ENCODE measurements around the gene MFNG.

Gene MFNG

GRCh38 chr22:37483050-37483449 lies 3.1 kb downstream of the MFNG start:
- Histone ChIP-seq H3K9me3 (ENCODE audit: control insufficient read depth, low read length) (no peaks in the 10 kb centered on the region), H3K4me1 (ENCODE audit: control insufficient read depth, insufficient read depth, low read length, poor library complexity, severe bottlenecking) (peaks cover 23% of the 10 kb centered on the region), H3K4me3 (ENCODE audit: extremely low read depth, insufficient read depth, low read length, poor library complexity, severe bottlenecking) (no peak overlapping the region), H3K36me3 (ENCODE audit: control insufficient read depth, insufficient read depth, low read length) (no peaks in the 10 kb centered on the region), H3K27ac (ENCODE audit: low read depth, low read length, severe bottlenecking) (no peak overlapping the region)
- 87 to 90% methylated on average over 10 to 13 of the region's 13 CpGs for WGBS, 2 experiments (ENCODE audit: insufficient coverage in 2 of 2)

DNA sequence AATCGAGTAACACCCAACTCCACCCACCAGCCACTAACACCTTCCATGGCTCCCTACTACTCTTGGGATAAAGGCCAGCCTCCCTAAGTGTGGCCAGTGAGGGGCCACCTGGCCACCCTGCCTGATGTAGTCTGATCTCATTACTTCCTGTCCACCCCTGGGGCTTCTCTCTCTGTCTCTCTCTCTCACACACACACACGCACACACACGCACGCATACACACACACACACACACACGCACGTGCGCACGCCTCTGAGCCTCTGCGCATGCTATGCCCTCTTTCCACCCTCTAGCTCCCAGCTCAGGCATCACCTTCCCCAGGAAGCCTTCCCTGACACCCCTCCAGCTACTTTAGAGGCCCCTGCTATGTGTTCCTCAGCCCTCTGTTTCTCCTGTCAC lies 3.9 kb downstream of the MFNG start:
- Histone ChIP-seq H3K9me3 (ENCODE audit: control insufficient read depth, low read length) (no peaks in the 10 kb centered on the region), H3K4me3 (ENCODE audit: extremely low read depth, insufficient read depth, low read length, poor library complexity, severe bottlenecking) (no peak overlapping the region), H3K4me1 (ENCODE audit: control insufficient read depth, insufficient read depth, low read length, poor library complexity, severe bottlenecking) (peaks cover 23% of the 10 kb centered on the region), H3K27ac (ENCODE audit: low read depth, low read length, severe bottlenecking) (no peak overlapping the region), H3K36me3 (ENCODE audit: control insufficient read depth, insufficient read depth, low read length) (no peaks in the 10 kb centered on the region)
- WGBS, 2 experiments (ENCODE audit: insufficient coverage in 2 of 2) = 92 to 99% methylated on average over 9 of the region's 9 CpGs

DNA sequence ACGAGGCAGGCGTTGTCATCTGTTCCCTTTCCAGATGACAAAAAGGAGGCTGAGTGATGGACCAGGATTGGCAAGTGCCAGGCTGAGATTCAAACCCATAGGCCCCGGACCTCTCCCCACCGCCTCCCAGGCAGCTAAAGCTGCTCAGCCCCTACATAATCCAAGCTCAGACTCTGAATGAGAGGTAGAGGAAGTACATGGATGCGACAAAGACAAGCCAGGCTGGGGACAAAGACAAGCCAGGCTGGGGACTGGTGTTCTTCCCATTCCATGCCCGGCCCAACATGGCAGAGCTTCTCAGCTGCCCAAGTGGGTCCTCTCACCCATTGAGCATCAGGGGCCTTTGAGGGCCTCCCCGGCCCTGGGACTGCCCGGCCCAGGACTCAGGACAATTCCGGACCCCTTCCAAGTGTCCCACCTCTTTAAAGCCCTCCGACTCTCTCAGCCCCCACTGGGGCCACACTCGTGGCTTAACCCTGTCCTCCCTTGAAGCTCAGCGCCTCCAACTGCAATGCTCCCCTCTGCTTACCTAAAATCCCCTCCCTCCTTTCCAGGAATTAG lies 4.8 kb downstream of the MFNG start:
- Histone ChIP-seq H3K4me3 (ENCODE audit: extremely low read depth, insufficient read depth, low read length, poor library complexity, severe bottlenecking) (no peak overlapping the region), H3K4me1 (ENCODE audit: control insufficient read depth, insufficient read depth, low read length, poor library complexity, severe bottlenecking) (peaks cover 23% of the 10 kb centered on the region), H3K27ac (ENCODE audit: low read depth, low read length, severe bottlenecking) (no peak overlapping the region), H3K9me3 (ENCODE audit: control insufficient read depth, low read length) (no peaks in the 10 kb centered on the region), H3K36me3 (ENCODE audit: control insufficient read depth, insufficient read depth, low read length) (no peaks in the 10 kb centered on the region)
- 78 to 88% methylated on average over 9 to 10 of the region's 12 CpGs for WGBS, 2 experiments (ENCODE audit: insufficient coverage in 2 of 2)

- Histone ChIP-seq H3K36me3 (ENCODE audit: control insufficient read depth, insufficient read depth, low read length) (no peaks in the 10 kb centered on the region), H3K4me3 (ENCODE audit: extremely low read depth, insufficient read depth, low read length, poor library complexity, severe bottlenecking) (no peak overlapping the region), H3K4me1 (ENCODE audit: control insufficient read depth, insufficient read depth, low read length, poor library complexity, severe bottlenecking) (peaks cover 23% of the 10 kb centered on the region), H3K9me3 (ENCODE audit: control insufficient read depth, low read length) (no peaks in the 10 kb centered on the region), H3K27ac (ENCODE audit: low read depth, low read length, severe bottlenecking) (no peak overlapping the region)
- 93 to 95% methylated on average over 11 to 13 of the region's 17 CpGs for WGBS, 2 experiments (ENCODE audit: insufficient coverage in 2 of 2)
Measured at GRCh38 chr22:37480387-37481346, 5.5 kb downstream of the MFNG start.

DNA sequence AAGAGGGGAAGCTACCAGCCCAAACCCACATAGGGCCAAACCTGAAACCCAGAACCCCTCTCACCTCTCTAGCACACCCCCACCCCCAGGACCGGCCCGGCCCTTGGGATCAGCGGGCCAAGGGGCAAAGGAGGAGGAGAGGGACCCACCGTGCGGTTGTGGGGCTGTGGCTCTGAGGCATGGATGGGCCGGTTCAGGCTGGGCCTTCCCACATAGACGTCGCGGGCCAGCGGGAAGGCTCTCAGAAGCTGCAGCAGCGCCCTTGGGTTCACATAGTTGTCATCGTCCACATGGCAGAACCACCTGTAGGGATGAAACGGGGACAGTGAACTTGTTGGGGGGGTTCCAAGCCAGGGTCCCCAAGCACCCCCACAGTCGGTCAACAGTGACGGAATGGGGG lies 7.0 kb downstream of the MFNG start:
- no peaks in the 10 kb centered on the region for H3K9me3 ChIP-seq (ENCODE audit: control insufficient read depth, low read length)
- no peak overlapping the region for H3K27ac ChIP-seq (ENCODE audit: low read depth, low read length, severe bottlenecking)
- no peaks in the 10 kb centered on the region for H3K36me3 ChIP-seq (ENCODE audit: control insufficient read depth, insufficient read depth, low read length)
- 87 to 91% methylated on average over 10 to 11 of the region's 15 CpGs for whole genome bisulfite sequencing, 2 experiments (ENCODE audit: insufficient coverage in 2 of 2)
- no peak overlapping the region for H3K4me3 ChIP-seq (ENCODE audit: extremely low read depth, insufficient read depth, low read length, poor library complexity, severe bottlenecking)
- H3K4me1 ChIP-seq (ENCODE audit: control insufficient read depth, insufficient read depth, low read length, poor library complexity, severe bottlenecking) = peaks cover 12% of the 10 kb centered on the region

DNA sequence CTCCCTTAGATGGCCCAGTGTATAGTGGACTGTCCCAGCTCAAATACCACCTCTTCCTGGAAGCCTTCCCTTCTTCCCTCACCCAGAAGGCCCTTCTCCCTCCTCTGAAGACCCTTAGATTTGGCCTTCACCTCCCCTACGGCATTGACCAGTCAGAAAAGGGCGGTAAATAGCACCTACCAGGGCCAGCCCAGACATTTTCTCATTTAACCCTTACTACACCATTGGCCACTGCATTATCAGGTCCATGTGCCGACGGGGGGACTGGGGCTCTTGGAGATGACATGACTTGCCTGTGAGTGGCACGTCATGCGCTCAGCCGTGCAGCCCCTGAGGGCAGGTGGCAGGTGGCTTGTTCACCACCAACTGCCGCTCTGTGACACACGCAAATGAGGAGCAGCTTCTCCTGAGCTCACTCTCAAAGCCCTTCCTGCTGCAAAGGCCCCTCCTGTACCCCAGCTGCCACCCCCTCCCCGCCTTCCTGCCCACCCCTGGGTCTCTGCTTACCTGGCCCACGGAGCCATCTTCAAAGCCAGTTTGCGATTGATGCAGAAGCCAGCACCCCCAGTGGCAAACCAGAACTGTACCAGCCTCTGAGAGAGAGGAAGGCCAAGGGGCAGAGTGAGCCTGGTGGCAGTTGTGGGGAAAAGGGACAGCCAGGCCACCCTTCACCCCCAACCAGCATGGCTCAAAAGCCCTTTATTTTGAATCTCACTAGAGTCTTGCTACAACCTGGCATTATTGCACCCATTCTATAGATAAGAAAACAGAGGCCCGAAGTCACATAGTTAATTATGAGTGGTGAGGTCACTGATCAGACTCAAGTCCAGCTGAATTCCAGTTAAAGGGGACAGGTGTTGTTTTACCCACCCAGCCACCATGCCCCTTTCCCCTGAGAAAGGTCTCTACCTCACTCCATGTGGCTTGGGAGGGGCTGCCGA lies 9.5 kb downstream of the MFNG start:
- Histone ChIP-seq H3K27ac (ENCODE audit: low read depth, low read length, severe bottlenecking) (no peak overlapping the region), H3K4me1 (ENCODE audit: control insufficient read depth, insufficient read depth, low read length, poor library complexity, severe bottlenecking) (no peaks in the 10 kb centered on the region), H3K4me3 (ENCODE audit: extremely low read depth, insufficient read depth, low read length, poor library complexity, severe bottlenecking) (no peak overlapping the region), H3K36me3 (ENCODE audit: control insufficient read depth, insufficient read depth, low read length) (no peaks in the 10 kb centered on the region), H3K9me3 (ENCODE audit: control insufficient read depth, low read length) (no peaks in the 10 kb centered on the region)
- WGBS, 2 experiments (ENCODE audit: insufficient coverage in 2 of 2) = 73 to 82% methylated on average over 9 to 12 of the region's 14 CpGs

- no peaks in the 10 kb centered on the region for H3K9me3 ChIP-seq (ENCODE audit: control insufficient read depth, low read length)
- no peaks in the 10 kb centered on the region for H3K4me1 ChIP-seq (ENCODE audit: control insufficient read depth, insufficient read depth, low read length, poor library complexity, severe bottlenecking)
- H3K27ac ChIP-seq (ENCODE audit: low read depth, low read length, severe bottlenecking) = no peak overlapping the region
- H3K36me3 ChIP-seq (ENCODE audit: control insufficient read depth, insufficient read depth, low read length) = no peaks in the 10 kb centered on the region
- H3K4me3 ChIP-seq (ENCODE audit: extremely low read depth, insufficient read depth, low read length, poor library complexity, severe bottlenecking) = no peak overlapping the region
- 85 to 94% methylated on average over 8 to 10 of the region's 11 CpGs for WGBS, 2 experiments (ENCODE audit: insufficient coverage in 2 of 2)
Measured at GRCh38 chr22:37474447-37475090, 11.6 kb downstream of the MFNG start.

DNA sequence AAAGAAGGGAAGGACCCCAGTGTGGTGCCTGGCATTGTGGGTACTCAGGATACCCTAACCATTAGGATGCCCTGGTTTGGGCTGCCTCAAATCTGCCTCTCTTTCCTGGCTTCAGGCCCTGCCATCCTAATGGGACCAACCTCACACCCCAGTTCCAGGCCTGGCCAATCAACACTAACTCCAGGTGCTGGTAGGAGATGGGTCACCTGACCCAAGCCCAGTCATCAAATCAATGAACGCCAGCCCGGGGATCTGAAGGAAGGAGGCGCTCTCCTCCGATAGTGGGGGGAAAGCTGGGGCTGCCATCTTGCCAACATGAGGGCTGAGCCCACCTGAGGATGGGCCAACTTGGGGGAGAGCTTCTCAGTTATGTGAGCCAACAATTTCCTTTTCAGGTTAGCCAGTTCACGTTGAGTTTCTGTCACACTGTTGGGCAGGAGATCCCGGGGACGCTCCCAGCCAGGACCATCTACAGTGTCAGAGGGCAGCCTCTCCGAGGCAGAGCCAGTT lies 12.7 kb downstream of the MFNG start:
- 91 to 97% methylated on average over 3 to 8 of the region's 8 CpGs for WGBS, 2 experiments (ENCODE audit: insufficient coverage in 2 of 2)
- H3K4me3 ChIP-seq (ENCODE audit: extremely low read depth, insufficient read depth, low read length, poor library complexity, severe bottlenecking) = no peak overlapping the region
- no peaks in the 10 kb centered on the region for H3K36me3 ChIP-seq (ENCODE audit: control insufficient read depth, insufficient read depth, low read length)
- H3K4me1 ChIP-seq (ENCODE audit: control insufficient read depth, insufficient read depth, low read length, poor library complexity, severe bottlenecking) = no peaks in the 10 kb centered on the region
- H3K27ac ChIP-seq (ENCODE audit: low read depth, low read length, severe bottlenecking) = no peak overlapping the region
- no peaks in the 10 kb centered on the region for H3K9me3 ChIP-seq (ENCODE audit: control insufficient read depth, low read length)

DNA sequence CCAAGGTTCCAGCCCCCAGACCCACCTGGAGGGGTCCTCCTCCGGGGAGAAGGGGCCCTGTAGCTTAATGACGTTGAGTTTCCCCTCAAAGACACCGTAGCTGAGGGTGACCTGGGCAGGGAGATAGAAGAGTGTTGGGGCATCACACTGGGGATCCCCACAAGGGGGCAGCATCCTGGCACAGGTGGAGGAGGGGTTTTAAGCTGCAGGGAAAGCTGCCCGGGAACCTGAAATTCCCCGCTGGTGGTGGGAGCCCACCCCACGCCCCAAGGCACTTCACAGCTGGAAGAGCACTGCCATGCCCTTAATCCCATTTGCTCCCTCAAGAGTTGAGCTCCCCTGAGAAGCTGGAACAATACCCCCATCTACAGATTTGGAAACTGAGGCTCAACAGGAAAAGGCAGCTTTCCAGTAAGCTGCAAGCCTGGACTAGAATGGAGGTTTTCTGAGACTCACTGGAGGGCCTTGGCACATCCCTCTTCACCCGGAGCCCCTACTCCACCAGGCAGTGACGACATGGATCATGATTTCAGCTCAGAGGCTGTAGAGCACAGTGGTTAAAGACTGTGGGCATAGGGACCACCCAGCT lies 13.7 kb downstream of the MFNG start:
- 23 to 67% methylated on average over 2 to 4 of the region's 8 CpGs for WGBS, 2 experiments (ENCODE audit: insufficient coverage in 2 of 2)
- H3K9me3 ChIP-seq (ENCODE audit: control insufficient read depth, low read length) = no peaks in the 10 kb centered on the region

More for the DNA sequence above, 13.7 kb downstream of the MFNG start:
- Histone ChIP-seq H3K4me3 (ENCODE audit: extremely low read depth, insufficient read depth, low read length, poor library complexity, severe bottlenecking) (no peak overlapping the region), H3K4me1 (ENCODE audit: control insufficient read depth, insufficient read depth, low read length, poor library complexity, severe bottlenecking) (no peaks in the 10 kb centered on the region), H3K27ac (ENCODE audit: low read depth, low read length, severe bottlenecking) (no peak overlapping the region), H3K36me3 (ENCODE audit: control insufficient read depth, insufficient read depth, low read length) (no peaks in the 10 kb centered on the region)
